Stimulated activated naive CD8-positive, alpha-beta T cell treated with anti-CD3 and anti-CD28 coated beads, Interleukin-15, amount 100 ng/mL, for 72 hours (primary cell): ENCODE data around the gene LAMA3.

ENCODE experiments used
- ATAC-seq: fragments of 150-1000 bp; cut with Tn5 transposase; 2 replicates; pipeline ENCODE4 v1.10.0; 2021; ENCODE audit warnings: mild to moderate bottlenecking, moderate library complexity
- DNase-seq, 2 donors: peaks; one replicate each; pipeline ENCODE4 v3.0.0; 2021 to 2022
- H3K27ac Mint-ChIP-seq, 2 donors: one replicate each; pipeline ENCODE4 v1.8.0; 2022; ENCODE audit warnings: mild to moderate bottlenecking in 2 of 2, mixed read lengths in 2 of 2, moderate library complexity in 2 of 2
- H3K27me3 Mint-ChIP-seq: one replicate; pipeline ENCODE4 v1.8.0; 2022; ENCODE audit warnings: mixed read lengths
- H3K4me1 Mint-ChIP-seq: one replicate; pipeline ENCODE4 v1.8.0; 2022; ENCODE audit warnings: mild to moderate bottlenecking, mixed read lengths
- H3K4me3 Mint-ChIP-seq, 2 donors: one replicate each; pipeline ENCODE4 v1.8.0; 2022; ENCODE audit warnings: mild to moderate bottlenecking in 2 of 2, mixed read lengths in 2 of 2, moderate library complexity in 1 of 2
- H3K9me3 Mint-ChIP-seq, 2 donors: one replicate each; pipeline ENCODE4 v1.8.0; 2022; ENCODE audit warnings: mixed read lengths in 2 of 2

The LAMA3 gene

GRCh38 chr18:23906658-23907057, 217.4 kb downstream of the LAMA3 start:
- Mint-ChIP-seq H3K4me3 (no peak overlapping the region), H3K27me3 (no peaks in the 10 kb centered on the region), H3K4me1 (no peaks in the 10 kb centered on the region), H3K27ac (no peak overlapping the region), H3K9me3 (no peaks in the 10 kb centered on the region)
- DNase-seq (no peak), ATAC-seq (no peak)

DNA sequence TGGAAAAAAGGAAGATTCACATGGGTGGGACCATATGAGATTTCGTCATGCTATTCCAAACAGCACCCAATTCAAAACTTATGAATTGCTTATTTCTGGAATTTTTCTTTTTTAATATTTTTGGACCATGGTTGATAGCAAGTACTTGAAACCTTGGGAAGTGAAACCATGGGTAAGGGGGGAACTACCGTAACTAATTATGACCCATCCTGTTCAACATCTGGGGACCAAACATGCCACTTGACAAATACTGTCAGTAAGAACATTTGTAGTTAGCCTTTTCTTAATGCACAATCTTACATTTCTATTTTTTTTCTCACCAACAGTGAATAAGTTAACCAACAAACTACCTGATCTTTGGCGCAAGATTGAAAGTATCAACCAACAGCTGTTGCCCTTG, 219.6 kb downstream of the LAMA3 start:
- Mint-ChIP-seq H3K27me3 (no peaks in the 10 kb centered on the region), H3K9me3 (no peaks in the 10 kb centered on the region), H3K4me1 (no peaks in the 10 kb centered on the region), H3K27ac (no peak overlapping the region), H3K4me3 (no peak overlapping the region)
- DNase-seq = no peak
- no peak for ATAC-seq

DNA sequence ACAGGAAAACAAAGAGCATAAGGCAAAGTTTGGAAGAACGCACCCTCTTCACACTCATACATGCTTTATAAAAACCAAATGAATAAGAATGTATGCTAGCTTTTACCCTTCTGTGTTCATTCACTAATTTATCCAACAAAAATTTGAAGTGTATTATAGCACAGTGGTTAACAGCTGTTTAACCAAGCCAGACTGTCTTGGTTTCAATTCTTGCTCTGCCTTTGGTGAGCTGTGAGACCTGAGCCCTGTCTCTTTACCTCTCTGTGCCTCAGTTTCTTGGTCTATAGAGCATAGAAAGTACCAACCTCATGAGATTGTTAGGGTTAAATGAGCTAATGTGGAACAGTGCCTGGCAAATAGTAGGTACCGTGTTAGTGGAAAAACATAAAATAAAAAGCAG, 220.8 kb downstream of the LAMA3 start:
- ATAC-seq (no peak), DNase-seq (no peak)
- no peaks in the 10 kb centered on the region for H3K27me3 Mint-ChIP-seq
- no peaks in the 10 kb centered on the region for H3K9me3 Mint-ChIP-seq
- no peak overlapping the region for H3K4me3 Mint-ChIP-seq
- H3K27ac Mint-ChIP-seq = no peak overlapping the region
- H3K4me1 Mint-ChIP-seq = no peaks in the 10 kb centered on the region

GRCh38 chr18:23912356-23912755, 223.1 kb downstream of the LAMA3 start:
- Mint-ChIP-seq H3K9me3 (no peaks in the 10 kb centered on the region), H3K4me1 (no peaks in the 10 kb centered on the region), H3K27ac (no peak overlapping the region), H3K27me3 (no peaks in the 10 kb centered on the region), H3K4me3 (no peak overlapping the region)
- ATAC-seq (no peak), DNase-seq (no peak)

DNA sequence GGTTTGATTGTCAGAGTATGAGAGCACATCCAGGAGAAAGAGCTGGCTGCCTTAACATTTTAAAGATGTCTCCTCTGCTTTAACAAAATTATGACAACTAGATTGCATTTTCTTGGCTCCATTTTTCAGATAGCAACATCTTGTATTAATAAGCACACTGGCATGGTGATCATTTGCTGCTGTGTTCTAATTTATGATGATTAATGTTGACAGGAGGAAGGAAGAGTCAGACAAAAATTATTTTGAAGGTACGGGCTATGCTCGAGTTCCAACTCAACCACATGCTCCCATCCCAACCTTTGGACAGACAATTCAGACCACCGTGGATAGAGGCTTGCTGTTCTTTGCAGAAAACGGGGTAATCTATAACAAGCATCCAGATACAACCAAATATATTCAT, 227.1 kb downstream of the LAMA3 start:
- ATAC-seq = no peak
- H3K27me3 Mint-ChIP-seq = peaks cover 20% of the 10 kb centered on the region
- H3K9me3 Mint-ChIP-seq = no peaks in the 10 kb centered on the region
- DNase-seq = no peak
- H3K27ac Mint-ChIP-seq = no peak overlapping the region
- H3K4me1 Mint-ChIP-seq = peaks cover 10% of the 10 kb centered on the region
- H3K4me3 Mint-ChIP-seq = no peak overlapping the region

DNA sequence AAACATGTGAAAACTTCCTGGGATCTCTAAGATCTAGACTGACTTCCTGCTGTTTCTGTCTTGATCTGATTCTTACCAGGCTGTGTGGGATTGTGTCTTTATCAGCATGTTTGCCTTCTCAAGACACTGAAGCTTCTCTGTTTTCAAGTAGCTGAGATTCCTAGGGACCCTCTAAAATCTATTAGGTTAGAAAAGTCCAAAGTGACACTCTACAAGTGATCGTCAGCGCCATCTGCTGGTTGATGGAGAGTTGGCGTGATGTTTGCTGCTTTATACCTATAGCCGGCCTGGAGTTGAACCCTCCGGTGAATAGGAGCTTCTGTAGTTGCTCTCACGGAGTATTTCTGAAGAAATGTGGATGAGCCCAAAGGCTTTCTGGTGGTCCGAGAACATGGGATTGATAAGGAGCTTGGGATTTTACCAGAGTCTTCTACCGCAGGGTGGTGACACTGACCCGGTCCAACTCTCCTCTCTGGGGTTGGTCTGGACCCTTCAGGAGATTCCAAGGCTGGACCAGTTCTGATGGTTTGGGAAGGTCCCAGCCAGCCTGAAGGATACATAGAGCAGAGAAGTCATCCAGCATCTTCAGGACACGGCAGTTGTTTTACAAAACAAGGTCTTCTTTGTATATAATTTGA, 229.3 kb downstream of the LAMA3 start:
- ATAC-seq (peak; percentile 86), DNase-seq (peak; percentile 68 to 73)
- H3K27me3 Mint-ChIP-seq = peaks cover 20% of the 10 kb centered on the region
- H3K27ac Mint-ChIP-seq = no peak overlapping the region
- peaks cover 14% of the 10 kb centered on the region for H3K4me1 Mint-ChIP-seq
- no peak overlapping the region for H3K4me3 Mint-ChIP-seq
- peaks cover 0 to 5% of the 10 kb centered on the region in 2 donors for H3K9me3 Mint-ChIP-seq

DNA sequence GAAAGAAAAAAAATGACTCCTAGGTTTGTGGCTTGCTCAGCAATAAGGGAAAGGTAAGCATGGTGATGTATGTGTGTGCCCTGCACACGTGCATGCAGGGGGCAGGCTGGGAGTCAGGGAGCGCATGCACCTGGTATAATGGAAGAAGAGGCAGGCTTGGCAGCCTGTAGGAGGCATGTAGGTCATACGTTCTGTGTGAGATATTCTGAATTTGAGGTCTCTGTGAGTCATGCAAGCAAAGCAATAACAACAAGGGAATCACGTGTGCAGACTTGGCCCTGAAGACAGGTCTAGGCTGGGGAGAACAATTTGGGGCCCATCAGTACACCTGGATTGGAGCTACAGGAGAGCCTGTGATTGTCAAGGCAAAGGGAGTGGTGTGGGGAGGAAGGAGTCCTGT, 230.8 kb downstream of the LAMA3 start:
- peaks cover 14% of the 10 kb centered on the region for H3K4me1 Mint-ChIP-seq
- ATAC-seq (peak; percentile 33), DNase-seq (no peak)
- H3K9me3 Mint-ChIP-seq = peaks cover 0 to 5% of the 10 kb centered on the region in 2 donors
- H3K27me3 Mint-ChIP-seq = peaks cover 20% of the 10 kb centered on the region
- no peak overlapping the region for H3K4me3 Mint-ChIP-seq
- peak overlapping the region in 1 of 2 donors; percentile 66 for H3K27ac Mint-ChIP-seq

- Mint-ChIP-seq H3K4me1 (peaks cover 14% of the 10 kb centered on the region), H3K4me3 (no peak overlapping the region), H3K27me3 (peaks cover 20% of the 10 kb centered on the region), H3K27ac (no peak overlapping the region), H3K9me3 (peaks cover 0 to 5% of the 10 kb centered on the region in 2 donors)
- ATAC-seq (no peak), DNase-seq (no peak)
Observed at GRCh38 chr18:23921716-23922285, 232.5 kb downstream of the LAMA3 start.

- H3K9me3 Mint-ChIP-seq = peaks cover 0 to 5% of the 10 kb centered on the region in 2 donors
- no peak for DNase-seq
- peaks cover 14% of the 10 kb centered on the region for H3K4me1 Mint-ChIP-seq
- ATAC-seq = no peak
- no peak overlapping the region for H3K4me3 Mint-ChIP-seq
- H3K27ac Mint-ChIP-seq = peak overlapping the region in 1 of 2 donors; percentile 28
- peaks cover 20% of the 10 kb centered on the region for H3K27me3 Mint-ChIP-seq
Observed at GRCh38 chr18:23922939-23923338, 233.7 kb downstream of the LAMA3 start.

- ATAC-seq = no peak
- no peak for DNase-seq
- Mint-ChIP-seq H3K27ac (no peak overlapping the region), H3K9me3 (peaks cover 0 to 5% of the 10 kb centered on the region in 2 donors), H3K27me3 (peaks cover 5% of the 10 kb centered on the region), H3K4me1 (peaks cover 22% of the 10 kb centered on the region), H3K4me3 (no peak overlapping the region)
Observed at GRCh38 chr18:23924813-23925212, 235.6 kb downstream of the LAMA3 start.

- DNase-seq (no peak), ATAC-seq (no peak)
- no peak overlapping the region for H3K27ac Mint-ChIP-seq
- no peaks in the 10 kb centered on the region for H3K27me3 Mint-ChIP-seq
- peaks cover 22% of the 10 kb centered on the region for H3K4me1 Mint-ChIP-seq
- H3K4me3 Mint-ChIP-seq = no peak overlapping the region
- H3K9me3 Mint-ChIP-seq = peaks cover 0 to 5% of the 10 kb centered on the region in 2 donors
Observed at GRCh38 chr18:23926571-23926970, 237.3 kb downstream of the LAMA3 start.

- no peaks in the 10 kb centered on the region for H3K27me3 Mint-ChIP-seq
- H3K27ac Mint-ChIP-seq = no peak overlapping the region
- ATAC-seq (no peak), DNase-seq (no peak)
- no peak overlapping the region for H3K4me3 Mint-ChIP-seq
- peaks cover 0 to 3% of the 10 kb centered on the region in 2 donors for H3K9me3 Mint-ChIP-seq
- H3K4me1 Mint-ChIP-seq = peaks cover 18% of the 10 kb centered on the region
Observed at GRCh38 chr18:23927821-23928746, 238.8 kb downstream of the LAMA3 start.

DNA sequence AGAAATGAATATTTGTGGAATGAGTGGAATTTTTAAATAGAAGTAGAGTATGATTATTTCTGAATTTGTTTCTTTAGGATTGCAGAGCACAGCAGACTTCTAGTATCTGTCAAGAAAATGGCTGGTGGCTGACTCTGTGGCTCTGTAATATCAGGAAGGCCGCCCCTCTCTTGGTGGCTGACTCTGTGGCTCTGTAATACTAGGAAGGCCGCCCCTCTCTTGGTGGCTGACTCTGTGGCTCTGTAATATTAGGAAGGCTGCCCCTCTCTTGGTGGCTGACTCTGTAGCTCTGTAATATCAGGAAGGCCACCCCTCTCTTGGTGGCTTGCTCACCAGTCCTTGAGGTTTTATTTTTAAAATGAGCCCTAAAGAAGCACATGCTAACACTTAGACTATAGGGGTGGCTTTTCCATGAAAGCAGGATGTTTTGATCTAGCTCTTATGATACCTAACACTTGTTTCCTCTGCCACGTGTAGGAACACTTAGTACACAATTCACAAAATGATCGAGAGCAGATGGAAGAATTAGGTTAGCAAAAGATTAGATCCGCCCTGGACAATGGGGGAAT, 240.2 kb downstream of the LAMA3 start:
- peaks cover 25% of the 10 kb centered on the region for H3K4me1 Mint-ChIP-seq
- DNase-seq = peak; percentile 30 to 37
- H3K9me3 Mint-ChIP-seq = no peaks in the 10 kb centered on the region
- peak; percentile 94 for ATAC-seq
- peak overlapping the region; percentile 11 to 45 for H3K4me3 Mint-ChIP-seq
- H3K27ac Mint-ChIP-seq = peak overlapping the region; percentile 63 to 78
- H3K27me3 Mint-ChIP-seq = no peaks in the 10 kb centered on the region

- no peak overlapping the region for H3K4me3 Mint-ChIP-seq
- H3K27me3 Mint-ChIP-seq = no peaks in the 10 kb centered on the region
- H3K9me3 Mint-ChIP-seq = no peaks in the 10 kb centered on the region
- peak overlapping the region in 1 of 2 donors; percentile 63 for H3K27ac Mint-ChIP-seq
- ATAC-seq (no peak), DNase-seq (no peak)
- H3K4me1 Mint-ChIP-seq = peaks cover 30% of the 10 kb centered on the region
Observed at GRCh38 chr18:23930002-23930401, 240.7 kb downstream of the LAMA3 start.

GRCh38 chr18:23932385-23933067, 243.3 kb downstream of the LAMA3 start:
- DNase-seq (no peak), ATAC-seq (no peak)
- Mint-ChIP-seq H3K4me1 (peaks cover 55% of the 10 kb centered on the region), H3K27me3 (no peaks in the 10 kb centered on the region), H3K9me3 (no peaks in the 10 kb centered on the region), H3K4me3 (no peak overlapping the region), H3K27ac (no peak overlapping the region)
